Measurements from ENCODE around the gene BABAM2.

The BABAM2 gene

GRCh38 chr2:28082131-28082530, 191.6 kb downstream of the BABAM2 start:
- no peak for DNase-seq
- H3K9ac ChIP-seq (ENCODE audit: low read length) = no peak overlapping the region
- H3K4me1 ChIP-seq (ENCODE audit: low read length) = no peaks in the 10 kb centered on the region

GRCh38 chr2:28083476-28083875, 192.9 kb downstream of the BABAM2 start:
- Histone ChIP-seq H3K9ac (ENCODE audit: low read length) (no peak overlapping the region), H2AFZ (ENCODE audit: low read length) (no peak overlapping the region), H3K9me3 (replicated peaks; ENCODE audit: insufficient read depth, low read length) (no peaks in the 10 kb centered on the region), H3K79me2 (ENCODE audit: low read length) (no peaks in the 10 kb centered on the region), H3K27me3 (replicated peaks; ENCODE audit: insufficient read depth, low read length) (no peaks in the 10 kb centered on the region), H3K36me3 (replicated peaks; ENCODE audit: insufficient read depth, low read length) (no peaks in the 10 kb centered on the region), H3K4me3 (ENCODE audit: low read length) (no peak overlapping the region), H3K4me2 (ENCODE audit: low read depth, low read length) (no peak overlapping the region), H3F3A (ENCODE audit: insufficient read depth, low read length) (no peaks in the 10 kb centered on the region), H3K9me2 (replicated peaks; ENCODE audit: insufficient read depth, low read length) (no peaks in the 10 kb centered on the region), H3K27ac (ENCODE audit: low read length) (no peak overlapping the region), H4K20me1 (ENCODE audit: insufficient read depth, low read length) (no peaks in the 10 kb centered on the region), H3K4me1 (ENCODE audit: low read length) (no peaks in the 10 kb centered on the region)
- no peak for TF ChIP-seq EZH2phosphoT487 (IDR thresholded peaks at IDR 0.05; ENCODE audit: low read length)
- TF ChIP-seq, protein P1, sequence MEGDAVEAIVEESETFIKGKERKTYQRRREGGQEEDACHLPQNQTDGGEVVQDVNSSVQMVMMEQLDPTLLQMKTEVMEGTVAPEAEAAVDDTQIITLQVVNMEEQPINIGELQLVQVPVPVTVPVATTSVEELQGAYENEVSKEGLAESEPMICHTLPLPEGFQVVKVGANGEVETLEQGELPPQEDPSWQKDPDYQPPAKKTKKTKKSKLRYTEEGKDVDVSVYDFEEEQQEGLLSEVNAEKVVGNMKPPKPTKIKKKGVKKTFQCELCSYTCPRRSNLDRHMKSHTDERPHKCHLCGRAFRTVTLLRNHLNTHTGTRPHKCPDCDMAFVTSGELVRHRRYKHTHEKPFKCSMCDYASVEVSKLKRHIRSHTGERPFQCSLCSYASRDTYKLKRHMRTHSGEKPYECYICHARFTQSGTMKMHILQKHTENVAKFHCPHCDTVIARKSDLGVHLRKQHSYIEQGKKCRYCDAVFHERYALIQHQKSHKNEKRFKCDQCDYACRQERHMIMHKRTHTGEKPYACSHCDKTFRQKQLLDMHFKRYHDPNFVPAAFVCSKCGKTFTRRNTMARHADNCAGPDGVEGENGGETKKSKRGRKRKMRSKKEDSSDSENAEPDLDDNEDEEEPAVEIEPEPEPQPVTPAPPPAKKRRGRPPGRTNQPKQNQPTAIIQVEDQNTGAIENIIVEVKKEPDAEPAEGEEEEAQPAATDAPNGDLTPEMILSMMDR (IDR thresholded peaks at IDR 0.05; ENCODE audit: low read length) = no peak
- TF ChIP-seq EZH2 (optimal IDR thresholded peaks at IDR 0.05; ENCODE audit: low read depth, low read length) = no peak
- DNase-seq = no peak

More at GRCh38 chr2:28082131-28082530, 191.6 kb downstream of the BABAM2 start:
- Histone ChIP-seq H4K20me1 (ENCODE audit: insufficient read depth, low read length) (no peaks in the 10 kb centered on the region), H3K4me3 (ENCODE audit: low read length) (no peak overlapping the region), H3K4me2 (ENCODE audit: low read depth, low read length) (no peak overlapping the region), H3K27ac (ENCODE audit: low read length) (no peak overlapping the region), H3F3A (ENCODE audit: insufficient read depth, low read length) (no peaks in the 10 kb centered on the region), H3K36me3 (replicated peaks; ENCODE audit: insufficient read depth, low read length) (no peaks in the 10 kb centered on the region), H3K27me3 (replicated peaks; ENCODE audit: insufficient read depth, low read length) (no peaks in the 10 kb centered on the region), H3K9me2 (replicated peaks; ENCODE audit: insufficient read depth, low read length) (no peaks in the 10 kb centered on the region), H3K79me2 (ENCODE audit: low read length) (no peaks in the 10 kb centered on the region), H3K9me3 (replicated peaks; ENCODE audit: insufficient read depth, low read length) (no peaks in the 10 kb centered on the region), H2AFZ (ENCODE audit: low read length) (no peak overlapping the region)
- TF ChIP-seq EZH2phosphoT487 (IDR thresholded peaks at IDR 0.05; ENCODE audit: low read length) = no peak

DNA sequence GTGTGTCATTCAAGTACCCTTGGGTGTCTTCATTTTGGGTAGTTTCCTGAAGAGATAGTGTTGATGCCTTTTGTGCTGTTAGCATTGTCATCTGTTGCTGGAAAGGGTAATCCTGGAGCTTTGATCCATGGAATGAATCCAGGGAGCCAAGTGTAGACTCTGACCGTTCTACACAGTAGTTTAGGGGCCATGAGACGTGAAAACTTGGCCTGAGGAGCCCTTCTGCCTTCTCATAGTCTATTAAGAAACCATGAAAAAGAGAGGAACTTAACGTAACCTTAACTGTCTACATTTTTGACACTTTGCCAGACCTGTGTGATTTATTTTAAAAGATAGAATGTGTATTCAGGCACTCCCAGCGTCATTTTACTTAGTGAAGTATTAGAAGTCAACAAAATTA, 194.0 kb downstream of the BABAM2 start:
- Histone ChIP-seq H3F3A (ENCODE audit: insufficient read depth, low read length) (no peaks in the 10 kb centered on the region), H3K4me2 (ENCODE audit: low read depth, low read length) (no peak overlapping the region), H3K27me3 (replicated peaks; ENCODE audit: insufficient read depth, low read length) (no peaks in the 10 kb centered on the region), H3K36me3 (replicated peaks; ENCODE audit: insufficient read depth, low read length) (no peaks in the 10 kb centered on the region), H3K9me2 (replicated peaks; ENCODE audit: insufficient read depth, low read length) (no peaks in the 10 kb centered on the region), H3K4me1 (ENCODE audit: low read length) (no peaks in the 10 kb centered on the region), H3K79me2 (ENCODE audit: low read length) (no peaks in the 10 kb centered on the region), H3K27ac (ENCODE audit: low read length) (no peak overlapping the region), H2AFZ (ENCODE audit: low read length) (no peak overlapping the region), H3K9me3 (replicated peaks; ENCODE audit: insufficient read depth, low read length) (no peaks in the 10 kb centered on the region), H3K9ac (ENCODE audit: low read length) (no peak overlapping the region), H3K4me3 (ENCODE audit: low read length) (no peak overlapping the region), H4K20me1 (ENCODE audit: insufficient read depth, low read length) (no peaks in the 10 kb centered on the region)
- TF ChIP-seq EZH2 (optimal IDR thresholded peaks at IDR 0.05; ENCODE audit: low read depth, low read length) (no peak), EZH2phosphoT487 (IDR thresholded peaks at IDR 0.05; ENCODE audit: low read length) (no peak)
- TF ChIP-seq, protein P1 (IDR thresholded peaks at IDR 0.05; ENCODE audit: low read length) = no peak
- no peak for DNase-seq

DNA sequence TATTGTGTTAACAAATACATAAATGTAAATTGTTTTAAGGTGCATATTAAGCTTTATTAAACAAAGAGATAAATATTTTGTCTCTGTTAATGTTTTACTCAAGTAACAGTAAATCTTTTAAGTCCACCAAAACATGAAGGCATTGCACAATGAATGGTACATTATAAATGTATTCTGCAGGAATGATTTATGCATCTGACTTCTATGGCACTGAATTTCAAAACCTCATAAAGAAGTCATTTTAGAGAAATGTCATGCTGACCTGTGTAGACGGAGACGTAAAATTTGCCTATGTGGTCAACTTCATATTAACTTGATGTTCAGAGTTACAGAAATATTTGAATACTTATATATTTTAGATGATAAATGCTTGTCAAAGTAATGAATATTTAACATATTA, 194.7 kb downstream of the BABAM2 start:
- H3K9me2 ChIP-seq (replicated peaks; ENCODE audit: insufficient read depth, low read length) = no peaks in the 10 kb centered on the region
- no peaks in the 10 kb centered on the region for H4K20me1 ChIP-seq (ENCODE audit: insufficient read depth, low read length)
- H2AFZ ChIP-seq (ENCODE audit: low read length) = no peak overlapping the region
- H3K9ac ChIP-seq (ENCODE audit: low read length) = no peak overlapping the region
- no peak overlapping the region for H3K27ac ChIP-seq (ENCODE audit: low read length)
- DNase-seq = no peak
- H3K36me3 ChIP-seq (replicated peaks; ENCODE audit: insufficient read depth, low read length) = no peaks in the 10 kb centered on the region
- H3K9me3 ChIP-seq (replicated peaks; ENCODE audit: insufficient read depth, low read length) = no peaks in the 10 kb centered on the region
- H3F3A ChIP-seq (ENCODE audit: insufficient read depth, low read length) = no peaks in the 10 kb centered on the region
- H3K4me3 ChIP-seq (ENCODE audit: low read length) = no peak overlapping the region
- TF ChIP-seq EZH2phosphoT487 (IDR thresholded peaks at IDR 0.05; ENCODE audit: low read length) (no peak), EZH2 (optimal IDR thresholded peaks at IDR 0.05; ENCODE audit: low read depth, low read length) (no peak)
- TF ChIP-seq, protein P1 (IDR thresholded peaks at IDR 0.05; ENCODE audit: low read length) = no peak
- no peaks in the 10 kb centered on the region for H3K27me3 ChIP-seq (replicated peaks; ENCODE audit: insufficient read depth, low read length)
- H3K79me2 ChIP-seq (ENCODE audit: low read length) = no peaks in the 10 kb centered on the region
- no peaks in the 10 kb centered on the region for H3K4me1 ChIP-seq (ENCODE audit: low read length)
- no peak overlapping the region for H3K4me2 ChIP-seq (ENCODE audit: low read depth, low read length)
